HG02852 (cell line): ENCODE data around the gene GEMIN2.
"Not testable (repeated sequence)": the region's sequence is repeated elsewhere in the genome, so short reads cannot be mapped to it uniquely, and the experiment has no call there.

ENCODE experiments used
- ATAC-seq: cut with Tn5 transposase; IDR thresholded peaks from one replicate; pipeline ENCODE4 v1.9.1; 2021; ENCODE audit warnings: mild to moderate bottlenecking, moderate library complexity; ENCODE audit not compliant: unreplicated experiment

Gene GEMIN2

GRCh38 chr14:39114073-39114838, at the start of gene GEMIN2:
GEMIN2 (plus strand) TSS chr14:39114323; CDS start chr14:39114339, 16 bp downstream.
- ATAC-seq: peak; percentile 87

- not testable (repeated sequence) for ATAC-seq
Measured at GRCh38 chr14:39069169-39069805, 44.8 kb upstream of the GEMIN2 start.

- ATAC-seq: no peak
Measured at GRCh38 chr14:39069923-39070322, 44.2 kb upstream of the GEMIN2 start.

- no peak for ATAC-seq
Measured at GRCh38 chr14:39071096-39071495, 43.0 kb upstream of the GEMIN2 start.

GRCh38 chr14:39080886-39081285, 33.2 kb upstream of the GEMIN2 start:
- ATAC-seq: no peak

- no peak for ATAC-seq
Measured at GRCh38 chr14:39083127-39083526, 31.0 kb upstream of the GEMIN2 start.

GRCh38 chr14:39085933-39086332, 28.2 kb upstream of the GEMIN2 start:
- no peak for ATAC-seq

GRCh38 chr14:39087493-39087892, 26.6 kb upstream of the GEMIN2 start:
- ATAC-seq: no peak

GRCh38 chr14:39090548-39091111, 23.5 kb upstream of the GEMIN2 start:
- no peak for ATAC-seq

GRCh38 chr14:39091716-39092115, 22.4 kb upstream of the GEMIN2 start:
- no peak for ATAC-seq

- ATAC-seq: no peak
Measured at GRCh38 chr14:39094515-39094914, 19.6 kb upstream of the GEMIN2 start.

GRCh38 chr14:39097159-39097558, 17.0 kb upstream of the GEMIN2 start:
- no peak for ATAC-seq

GRCh38 chr14:39099215-39099614, 14.9 kb upstream of the GEMIN2 start:
- not testable (repeated sequence) for ATAC-seq

- no peak for ATAC-seq
Measured at GRCh38 chr14:39099748-39100147, 14.4 kb upstream of the GEMIN2 start.

GRCh38 chr14:39102265-39102968, 11.7 kb upstream of the GEMIN2 start:
- peak; percentile 23 for ATAC-seq

GRCh38 chr14:39102969-39103957, 10.9 kb upstream of the GEMIN2 start, which contains the start of gene SEC23A:
SEC23A (minus strand) TSS chr14:39103235; CDS start chr14:39096118, 7,117 bp downstream.
- peak; percentile 86 for ATAC-seq

- ATAC-seq: not testable (repeated sequence)
Measured at GRCh38 chr14:39104078-39104801, 9.9 kb upstream of the GEMIN2 start.

GRCh38 chr14:39107591-39107996, 6.5 kb upstream of the GEMIN2 start:
- no peak for ATAC-seq

- ATAC-seq: no peak
Measured at GRCh38 chr14:39108791-39109190, 5.3 kb upstream of the GEMIN2 start.
